ENCODE measurements around the gene PPP4R3B.
"Not testable (repeated sequence)": the region's sequence is repeated elsewhere in the genome, so short reads cannot be mapped to it uniquely, and the experiment has no call there.

Gene PPP4R3B

DNA sequence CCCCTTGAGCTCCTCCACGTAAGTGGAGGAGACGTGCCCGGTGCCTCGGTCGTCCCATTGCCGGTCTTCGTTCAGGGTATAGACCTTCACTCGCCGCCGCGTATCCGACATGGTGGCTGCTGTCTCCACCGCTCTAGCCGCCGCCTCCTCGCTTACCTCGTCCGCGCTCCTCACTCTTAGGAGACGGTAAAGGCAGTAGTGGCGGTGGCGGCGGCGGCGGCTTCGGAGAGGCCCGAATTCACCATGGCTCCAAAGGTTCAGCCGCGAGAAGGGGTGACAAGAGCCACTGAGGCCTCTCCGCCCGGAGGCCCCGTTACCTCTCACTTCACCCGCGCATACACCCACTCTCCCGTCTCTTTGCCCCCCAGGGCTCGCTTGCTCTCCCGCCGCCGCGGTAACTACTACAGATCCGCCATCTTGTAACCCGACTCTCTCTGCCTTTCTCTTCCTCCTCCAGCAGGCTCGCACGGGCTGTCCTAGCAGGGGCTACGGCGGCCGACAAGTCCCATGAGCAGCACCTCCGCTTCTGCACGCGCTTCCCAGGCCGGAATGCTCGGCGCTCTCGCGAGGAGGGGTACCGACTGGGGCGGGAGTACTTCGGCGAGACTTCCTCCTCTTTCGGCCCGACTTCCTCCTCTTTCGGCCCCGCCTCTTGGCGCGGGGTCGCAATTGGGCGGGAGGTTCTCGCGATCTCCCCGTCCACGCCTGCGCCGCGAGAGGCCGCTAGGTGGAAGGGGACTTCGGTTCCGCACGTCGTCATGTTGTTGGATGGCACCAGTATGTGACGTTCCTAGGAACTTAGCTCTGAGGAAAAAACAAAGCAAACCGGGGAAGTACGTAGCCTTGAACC is at the start of gene PPP4R3B:
Gene PPP4R3B (minus strand): TSS at position 448 of the 850 bp plus-strand sequence. CDS start 337 bp downstream, at position 111.
- peak; percentile 99 for DNase-seq (ENCODE audit: low spot score)

DNA sequence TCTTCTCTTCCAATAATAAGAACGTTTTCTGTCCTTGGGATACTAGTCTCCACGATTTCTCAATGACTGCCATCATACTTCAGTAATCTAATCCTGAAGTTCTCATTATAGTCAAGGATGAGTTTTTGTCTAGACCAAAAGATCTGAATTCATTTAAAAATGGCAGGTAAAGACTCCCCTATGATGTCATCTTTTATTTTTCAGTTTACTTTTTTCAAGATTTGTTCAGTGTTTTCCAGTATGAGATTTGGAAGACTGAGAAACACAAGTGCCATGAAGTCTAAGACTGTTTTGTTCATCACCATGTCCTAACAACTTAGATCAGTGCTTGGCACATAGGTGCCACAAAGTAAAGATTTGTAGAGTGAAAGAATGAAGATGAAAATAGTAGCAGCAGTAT is 35.8 kb upstream of the PPP4R3B start:
- DNase-seq (ENCODE audit: low spot score), result no peak

DNA sequence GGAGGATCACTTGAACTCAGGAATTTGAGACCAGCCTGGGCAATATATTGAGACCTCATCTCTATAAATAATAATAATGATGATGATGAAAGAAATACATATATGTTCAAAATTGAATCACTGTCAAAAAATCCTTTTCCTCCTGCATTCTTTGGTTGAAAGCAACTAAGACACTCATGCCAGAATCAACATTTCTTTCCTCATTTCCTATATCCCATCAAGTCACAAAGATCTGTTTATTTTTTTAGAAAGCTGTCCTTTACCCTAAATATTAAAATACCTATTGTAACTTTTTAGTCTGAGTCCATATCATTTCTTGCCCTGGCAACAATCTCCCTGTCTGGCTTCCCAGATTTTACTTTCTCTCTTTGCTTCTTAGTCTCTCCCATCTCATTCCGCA is 31.8 kb upstream of the PPP4R3B start:
- no peak for DNase-seq (ENCODE audit: low spot score)

DNA sequence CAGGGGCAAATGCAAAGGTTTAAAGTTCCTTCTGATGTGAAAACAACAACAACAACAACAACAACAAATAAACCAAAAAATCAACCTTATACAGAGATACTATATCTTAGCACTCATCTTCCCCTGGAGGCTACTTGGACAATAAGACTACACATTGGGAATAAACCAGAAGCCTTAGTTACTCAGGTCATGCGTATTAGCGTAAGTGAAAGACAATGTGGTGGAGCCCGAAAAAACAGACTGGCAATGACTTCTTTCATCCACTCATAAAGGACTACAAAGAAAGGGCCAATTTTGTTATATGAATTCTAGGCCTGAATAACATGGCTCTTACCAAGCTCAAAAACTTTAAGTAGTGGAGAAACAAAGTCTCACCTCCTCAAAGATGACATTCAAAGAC is 19.4 kb upstream of the PPP4R3B start:
- no peak for DNase-seq (ENCODE audit: low spot score)

DNA sequence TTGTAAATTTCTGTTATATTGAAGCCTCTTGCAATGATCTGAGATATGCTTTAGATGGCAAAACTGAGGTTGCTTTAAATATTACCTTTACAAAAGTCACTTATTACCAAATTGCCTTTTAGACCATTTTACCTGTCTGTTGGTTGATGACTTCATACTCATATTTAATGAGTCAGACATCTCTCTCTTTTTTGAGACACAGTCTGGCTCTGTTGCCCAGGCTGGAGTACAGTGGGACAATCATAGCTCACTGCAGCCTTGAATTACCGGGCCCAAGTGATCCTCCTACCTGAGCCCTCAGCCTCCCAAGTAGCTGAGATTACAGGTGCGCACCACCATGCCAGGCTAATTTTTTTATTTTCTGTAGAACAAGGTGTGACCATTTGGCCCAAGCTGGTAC is 11.5 kb upstream of the PPP4R3B start:
- DNase-seq (ENCODE audit: low spot score), result no peak

DNA sequence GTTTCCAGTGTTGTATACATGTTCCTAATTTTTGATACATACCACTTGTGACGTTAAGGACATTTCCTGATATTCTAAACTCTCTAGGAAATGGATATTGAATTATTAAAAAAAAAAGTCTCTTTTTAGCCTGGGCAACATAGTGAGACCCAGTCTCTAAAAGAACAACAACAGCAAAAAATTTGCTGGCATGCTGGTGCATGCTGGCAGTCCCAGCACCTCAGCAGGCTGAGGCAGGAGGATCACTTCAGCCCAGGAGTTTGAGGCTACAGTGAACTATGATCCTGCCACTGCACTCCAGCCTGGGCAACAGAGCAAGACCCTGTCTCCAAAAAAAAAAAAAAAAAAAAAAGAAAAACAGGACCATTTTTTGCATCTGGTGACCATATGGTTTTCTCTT is 10.5 kb upstream of the PPP4R3B start:
- DNase-seq (ENCODE audit: low spot score), result no peak

DNA sequence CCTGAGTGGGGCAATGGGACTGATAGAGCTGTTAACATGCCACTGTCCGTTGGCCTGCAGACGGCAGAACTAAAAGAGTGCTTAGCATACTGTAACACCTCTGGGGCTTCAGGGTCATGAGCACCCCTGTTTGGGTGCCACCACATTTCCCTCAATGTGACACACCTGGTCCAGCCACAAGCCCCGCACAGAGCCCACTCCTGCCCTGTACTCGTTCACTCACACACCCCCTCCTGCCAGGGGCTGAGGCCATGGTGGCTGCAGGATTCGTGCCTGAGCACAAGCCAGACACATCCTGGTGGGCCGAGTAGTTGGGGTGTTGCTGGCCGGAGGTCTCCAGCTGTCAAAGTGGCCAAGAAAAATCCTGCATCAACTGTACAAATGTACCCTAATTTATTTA is 4.4 kb upstream of the PPP4R3B start:
- DNase-seq (ENCODE audit: low spot score), result no peak

DNA sequence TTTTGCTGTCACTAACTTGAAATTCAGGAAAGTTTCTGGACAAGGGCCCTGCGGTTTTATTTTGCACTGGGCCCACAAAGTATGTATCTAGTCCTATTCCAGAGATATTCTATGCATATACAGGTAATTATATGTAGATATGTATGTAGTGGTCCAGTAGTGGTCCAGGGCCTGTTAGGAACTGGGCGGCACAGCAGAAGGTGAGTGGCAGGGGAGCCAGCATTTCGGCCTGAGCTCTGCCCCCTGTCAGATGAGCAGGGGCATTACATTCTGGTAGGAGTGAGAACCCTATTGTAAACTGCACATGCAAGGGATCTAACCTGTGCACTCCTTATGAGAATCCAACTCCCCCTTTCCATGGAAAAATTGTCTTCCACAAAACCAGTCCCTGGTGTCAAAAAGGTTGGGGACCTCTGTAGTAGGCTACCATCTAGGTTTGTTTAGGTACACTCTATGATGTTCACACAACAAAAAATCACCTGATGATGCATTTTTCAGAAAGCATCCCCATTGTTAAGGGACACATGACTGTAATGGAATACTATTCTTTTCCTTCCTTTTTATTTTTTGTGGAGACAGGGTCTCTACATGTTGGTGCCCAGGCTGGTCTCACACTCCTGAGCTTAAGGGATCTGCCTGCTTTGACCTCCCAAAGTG is 2.8 kb upstream of the PPP4R3B start:
- DNase-seq (ENCODE audit: low spot score), result peak; percentile 22

DNA sequence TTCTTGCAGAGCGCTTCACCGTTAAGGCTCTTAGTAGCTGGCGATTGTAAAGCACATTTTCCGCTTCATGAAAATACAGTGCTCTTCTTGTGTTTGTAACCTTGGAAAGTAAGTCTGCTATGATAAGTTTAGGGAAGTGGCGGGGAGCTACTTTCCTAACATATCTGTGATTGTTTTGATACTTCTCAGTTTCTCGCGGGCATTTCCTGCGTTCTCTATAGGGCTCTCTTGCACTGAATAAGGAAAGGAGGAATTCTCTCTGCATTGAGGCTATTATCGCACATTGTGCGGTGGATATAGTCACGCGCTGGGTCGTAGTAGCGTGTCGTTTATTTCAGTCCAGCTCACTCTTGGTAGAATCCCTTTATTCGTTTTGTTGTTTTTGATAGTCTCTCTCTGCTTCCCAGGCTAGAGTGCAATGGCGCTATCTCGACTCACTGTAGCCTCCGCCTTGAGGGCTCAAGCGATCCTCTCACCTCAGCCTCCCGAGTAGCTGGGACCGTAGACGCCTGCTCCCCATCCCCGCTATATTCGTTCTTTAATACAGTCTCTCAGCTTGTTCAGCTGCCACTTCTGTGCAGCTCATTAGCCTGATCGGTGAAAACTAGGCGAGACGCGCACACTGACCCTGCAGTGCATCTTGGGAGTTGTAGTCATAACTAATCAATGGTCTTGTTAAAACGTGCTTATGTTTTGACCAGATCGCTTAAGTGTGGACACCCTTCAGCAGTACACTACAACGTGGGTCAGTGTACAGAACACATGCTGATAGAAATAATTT is 1.0 kb upstream of the PPP4R3B start:
- peak; percentile 56 for DNase-seq (ENCODE audit: low spot score)

DNA sequence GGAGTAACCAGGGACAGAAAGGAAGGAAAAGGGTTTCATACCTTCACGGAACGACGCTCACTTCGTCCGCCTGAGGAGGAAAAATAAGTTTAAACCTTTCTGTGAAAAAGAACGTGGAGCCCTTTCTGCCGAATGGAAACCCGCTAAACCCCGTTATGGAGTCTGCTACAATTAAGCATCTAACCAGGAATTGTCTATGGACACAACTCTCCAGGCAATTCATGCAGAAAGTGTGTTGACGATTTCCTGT is 528 bp upstream of the PPP4R3B start:
- no peak for DNase-seq (ENCODE audit: low spot score)

DNA sequence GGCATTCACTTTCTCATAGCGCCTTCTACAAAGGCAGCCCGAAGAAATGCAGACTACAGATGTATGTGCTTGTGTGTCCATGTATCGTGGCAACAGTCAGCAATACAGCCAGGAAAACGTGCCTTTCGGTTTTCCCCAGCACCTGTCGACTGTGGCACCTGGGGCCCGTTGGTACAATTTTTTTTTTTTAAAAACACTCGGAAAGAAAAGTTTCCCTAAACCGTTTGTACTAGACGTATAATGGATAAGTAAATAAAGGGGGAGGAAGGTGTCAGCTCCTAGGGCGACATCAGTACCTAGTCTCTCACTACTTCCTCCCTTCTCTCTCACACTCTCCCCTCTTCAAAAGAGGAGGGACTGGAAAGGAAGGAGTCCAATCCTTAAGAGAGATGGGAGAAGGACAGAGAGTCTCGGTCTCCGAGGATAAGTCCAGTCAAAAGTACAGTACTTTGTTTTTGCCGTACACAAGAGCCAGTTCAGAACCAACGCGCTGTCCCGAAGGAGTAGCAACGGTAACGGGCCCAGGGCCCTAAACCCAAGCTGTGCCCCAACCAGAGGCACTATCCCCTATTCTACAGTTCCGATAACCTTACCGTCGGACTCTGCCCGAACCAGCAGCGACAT is 759 bp downstream of the PPP4R3B start:
- peak; percentile 56 for DNase-seq (ENCODE audit: low spot score)

DNA sequence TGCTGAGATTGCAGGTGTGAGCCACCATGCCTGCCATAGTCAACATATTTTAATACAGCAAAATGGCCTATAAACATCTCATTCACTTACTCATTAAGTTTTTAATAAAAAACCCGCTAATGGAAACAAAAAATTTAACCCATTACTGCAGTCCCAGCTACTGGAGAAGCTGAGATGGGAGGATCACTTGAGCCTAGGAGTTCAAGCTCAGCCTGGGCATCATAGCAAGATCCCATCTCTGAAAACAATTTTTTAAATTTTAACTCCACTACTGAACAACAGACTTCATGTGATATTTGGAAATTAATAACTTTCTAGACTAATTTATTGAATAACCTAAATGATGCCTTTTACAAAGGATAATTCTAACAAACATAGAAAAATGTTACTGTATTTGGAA is 5.4 kb downstream of the PPP4R3B start:
- DNase-seq (ENCODE audit: low spot score), result no peak

DNA sequence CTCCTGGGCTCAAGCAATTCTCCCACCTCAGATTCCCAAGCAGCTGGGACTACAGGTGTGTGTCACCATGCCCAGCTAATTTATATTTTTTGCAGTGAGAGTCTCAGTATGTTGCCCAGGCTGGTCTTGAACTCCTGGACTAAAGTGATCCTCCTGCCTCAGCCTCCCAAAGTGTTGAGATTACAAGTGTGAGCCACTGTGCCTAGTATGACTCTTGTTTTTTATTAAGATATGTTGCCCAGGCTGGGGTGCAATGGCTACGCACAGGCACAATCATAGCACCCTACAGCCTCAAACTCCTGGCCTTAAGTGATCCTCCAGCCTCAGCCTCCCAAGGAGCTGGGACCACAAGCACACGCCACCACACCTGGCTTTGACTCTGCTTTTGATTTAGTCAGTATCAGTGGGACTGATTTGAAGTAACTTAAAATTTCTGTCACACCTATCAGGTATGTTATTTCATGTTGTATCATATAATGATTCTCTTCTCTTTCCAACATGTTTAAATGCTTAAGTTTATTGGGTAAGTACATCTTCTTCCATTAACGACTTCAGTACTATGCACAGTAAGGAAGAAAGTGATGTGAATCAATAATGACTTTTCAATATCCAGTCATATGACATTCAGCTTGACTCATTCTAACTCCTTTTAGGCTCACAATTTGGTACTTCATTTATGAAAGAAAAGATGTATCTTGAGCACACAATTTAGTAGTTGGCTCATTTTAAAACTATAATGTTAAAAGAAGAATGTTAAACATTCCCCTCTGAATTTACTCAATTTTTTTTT is 6.3 kb downstream of the PPP4R3B start:
- no peak for DNase-seq (ENCODE audit: low spot score)

DNA sequence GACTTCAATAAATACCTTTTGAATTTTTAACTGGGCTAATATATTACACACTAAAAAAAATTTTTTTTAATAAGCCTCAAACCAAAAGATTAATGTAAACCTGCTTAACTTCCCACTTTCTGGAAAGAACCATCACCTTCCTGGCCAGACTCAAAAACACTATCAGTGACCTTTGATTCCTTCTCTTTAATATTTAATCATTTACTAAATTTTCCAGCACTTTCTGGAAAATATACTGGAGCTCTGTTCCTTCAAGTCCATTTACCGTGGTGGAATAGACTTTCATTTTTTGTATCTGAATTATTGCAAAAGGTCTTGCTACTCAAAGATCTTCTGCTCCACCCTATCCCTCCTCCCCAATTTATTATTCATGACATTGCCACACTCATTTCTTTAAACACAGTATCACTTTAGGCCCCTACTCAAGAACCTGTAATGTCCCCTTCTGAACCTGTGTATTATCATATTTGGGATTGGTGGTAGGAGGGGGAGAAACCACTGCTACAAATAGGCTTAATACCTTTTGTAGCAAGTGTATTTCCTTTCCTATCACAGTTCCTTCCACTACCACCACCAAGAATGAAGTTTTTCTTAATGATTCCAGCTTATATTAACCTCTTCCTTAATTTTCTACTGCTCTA is 7.4 kb downstream of the PPP4R3B start:
- DNase-seq (ENCODE audit: low spot score), result no peak

DNA sequence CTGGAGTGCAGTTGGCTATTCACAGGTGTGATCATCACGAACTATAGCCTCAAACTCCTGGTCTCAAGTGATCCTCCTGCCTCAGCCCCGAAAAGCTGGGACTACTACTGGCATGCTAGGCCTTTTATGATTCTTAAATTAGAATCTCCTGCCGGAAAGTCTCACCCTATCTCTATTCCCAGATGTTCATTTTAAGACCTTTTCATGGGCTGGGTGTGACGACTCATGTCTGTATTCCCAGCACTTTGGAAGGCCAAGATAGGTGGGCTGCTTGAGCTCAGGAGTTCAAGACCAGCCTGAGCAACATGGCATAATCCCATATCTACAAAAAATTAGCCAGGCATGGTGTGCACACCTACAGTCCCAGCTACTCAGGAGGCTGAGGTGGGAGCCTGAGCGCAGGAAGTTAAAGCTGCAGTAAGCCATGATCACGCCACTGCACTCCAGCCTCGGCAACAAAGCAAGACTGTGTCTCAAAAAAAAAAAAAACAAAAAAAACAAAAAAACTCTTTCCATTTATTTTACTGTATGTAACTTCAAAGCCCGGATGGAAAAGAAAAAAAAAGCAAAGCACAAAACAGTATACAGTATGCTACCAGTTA is 8.1 kb downstream of the PPP4R3B start:
- DNase-seq (ENCODE audit: low spot score), result no peak

DNA sequence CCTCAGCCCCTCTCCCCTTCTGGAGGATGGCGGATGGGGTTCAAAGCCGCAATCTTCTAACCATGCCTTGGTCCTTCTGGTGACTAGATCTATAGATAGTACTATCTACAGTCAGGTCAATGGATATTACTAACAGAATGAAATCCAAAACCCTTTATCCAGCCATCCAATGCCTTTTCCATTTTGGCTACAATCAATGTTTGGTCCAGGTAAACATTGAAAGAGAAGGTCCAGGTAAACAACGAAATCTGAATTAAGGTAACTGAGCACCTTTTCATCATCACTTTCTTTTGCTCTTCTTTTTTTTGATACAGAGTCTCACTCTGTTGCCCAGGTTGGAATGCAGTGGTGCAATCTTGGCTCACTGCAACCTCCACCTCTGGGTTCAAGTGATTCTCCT is 9.7 kb downstream of the PPP4R3B start:
- DNase-seq (ENCODE audit: low spot score), result no peak

DNA sequence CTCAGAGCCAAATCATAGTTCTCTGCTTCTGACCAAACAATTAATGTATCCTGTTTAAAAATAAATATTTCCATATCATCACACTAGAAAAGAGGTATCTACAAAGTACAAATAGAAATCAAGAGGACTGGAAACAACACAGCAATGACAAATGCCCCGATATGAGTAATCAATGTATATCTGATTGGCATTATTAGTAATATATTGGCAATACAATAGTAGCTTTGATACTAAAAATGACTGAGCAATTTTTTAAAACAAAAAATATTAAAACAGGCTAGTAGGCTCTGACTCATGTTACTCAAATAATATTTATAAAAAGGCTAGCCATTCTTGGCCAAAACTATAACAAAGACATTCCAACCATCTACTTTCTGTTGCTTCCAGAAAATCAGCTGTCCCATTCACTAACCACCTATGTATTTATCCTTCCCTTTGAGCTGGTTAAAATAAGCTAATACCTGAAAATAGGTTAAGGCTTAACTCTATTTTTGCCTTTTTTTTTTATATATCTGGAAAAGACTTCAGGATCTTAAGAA is 13.3 kb downstream of the PPP4R3B start:
- no peak for DNase-seq (ENCODE audit: low spot score)

DNA sequence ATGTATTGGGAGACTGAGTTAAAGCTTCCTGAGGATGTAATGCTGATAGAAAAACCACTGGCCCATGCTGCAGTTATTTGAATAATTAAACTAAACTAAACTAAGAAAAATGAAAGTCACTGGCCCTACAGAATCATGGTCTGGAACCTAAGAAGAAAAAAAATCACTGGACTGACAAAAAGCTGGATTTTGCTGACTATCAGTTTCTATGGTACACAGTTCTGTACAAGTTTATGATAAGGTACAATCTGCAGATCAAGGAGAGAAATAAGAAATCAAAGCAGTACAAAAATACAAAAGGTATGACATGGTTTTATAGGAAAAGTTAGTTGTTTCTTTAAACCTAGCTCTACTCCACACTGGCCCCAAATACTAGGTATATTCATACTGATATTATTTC is 15.6 kb downstream of the PPP4R3B start:
- DNase-seq (ENCODE audit: low spot score), result no peak

DNA sequence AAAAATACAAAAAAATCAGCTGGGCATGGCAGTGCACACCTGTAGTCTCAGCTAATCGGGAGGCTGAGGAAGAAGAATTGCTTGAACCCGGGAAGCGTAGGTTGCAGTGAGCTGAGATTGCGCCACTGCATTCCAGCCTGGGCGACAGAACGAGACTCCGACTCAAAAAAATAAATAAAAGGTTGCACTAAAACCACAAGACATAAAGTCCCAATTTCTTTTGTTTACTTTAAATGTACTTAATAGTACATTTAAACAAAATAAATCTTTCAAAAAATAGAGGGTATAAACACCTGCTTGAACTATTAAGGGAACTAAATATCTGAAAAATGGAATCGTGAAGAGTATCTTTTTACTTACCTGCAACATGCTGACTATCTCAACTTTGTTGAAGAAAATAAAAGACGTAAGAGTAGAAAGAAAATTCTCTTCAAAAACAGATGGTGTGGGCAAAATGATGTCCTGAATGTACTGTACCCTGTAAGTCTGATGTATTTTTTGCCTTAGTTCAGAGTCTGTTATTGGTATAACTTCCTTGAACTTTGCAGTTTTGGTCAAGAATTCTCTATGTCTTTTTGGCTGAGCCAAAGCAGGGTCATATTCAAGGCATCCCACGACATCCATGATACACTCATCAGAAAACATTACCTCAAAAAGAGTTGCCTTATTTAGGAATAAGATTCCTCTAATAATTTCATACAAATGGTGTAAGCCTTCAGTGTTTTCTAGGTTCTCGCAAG is 19.2 kb downstream of the PPP4R3B start:
- DNase-seq (ENCODE audit: low spot score), result no peak

DNA sequence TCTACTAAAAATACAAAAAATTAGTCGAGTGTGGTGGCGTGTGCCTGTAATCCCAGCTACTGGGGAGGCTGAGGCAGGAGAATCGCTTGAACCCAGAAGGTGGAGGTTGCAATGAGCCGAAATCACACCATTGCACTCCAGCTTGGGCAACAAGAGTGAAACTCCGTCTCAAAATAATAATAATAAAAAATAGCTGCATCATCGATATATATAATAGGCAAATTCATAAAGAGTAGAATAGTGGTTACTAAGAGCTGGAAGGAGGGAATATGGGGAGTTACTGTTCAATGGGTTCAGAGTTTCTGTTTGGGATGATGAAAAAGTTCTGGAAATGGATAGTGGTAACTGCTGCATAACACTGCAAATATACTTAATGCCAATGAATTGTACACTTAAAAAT is 20.6 kb downstream of the PPP4R3B start:
- DNase-seq (ENCODE audit: low spot score), result not testable (repeated sequence)
